Neuronal stem cell (in vitro differentiated cells): ENCODE results near the gene NFKB2.
A peak's percentile ranks its signal among the peaks of the same experiment; 100 is the strongest.

Experiments used
- DNase-seq: peaks from one replicate; pipeline ENCODE4 v3.0.0-alpha.2; 2013; ENCODE audit warnings: low spot score
- H2AFZ ChIP-seq: one replicate; pipeline ENCODE4 v1.6.1; 2013; ENCODE audit warnings: mild to moderate bottlenecking, low read length, inconsistent platforms
- H2AK5ac ChIP-seq: 2 replicates; pipeline ENCODE4 v1.6.1; 2013; ENCODE audit warnings: low read depth, mild to moderate bottlenecking, inconsistent platforms, low read length, moderate library complexity, mixed read lengths
- H2BK120ac ChIP-seq: 2 replicates; pipeline ENCODE4 v1.6.1; 2013; ENCODE audit warnings: low read depth, mild to moderate bottlenecking, inconsistent platforms, low read length, moderate library complexity, mixed read lengths
- H2BK12ac ChIP-seq: one replicate; pipeline ENCODE4 v1.6.1; 2013; ENCODE audit warnings: low read length, inconsistent platforms
- H2BK15ac ChIP-seq: 2 replicates; pipeline ENCODE4 v1.6.1; 2013; ENCODE audit warnings: mild to moderate bottlenecking, low read length, inconsistent platforms, mixed read lengths
- H2BK5ac ChIP-seq: one replicate; pipeline ENCODE4 v1.6.1; 2013; ENCODE audit warnings: inconsistent platforms, mild to moderate bottlenecking, low read length, moderate library complexity
- H3K14ac ChIP-seq: one replicate; pipeline ENCODE4 v1.6.1; 2013; ENCODE audit warnings: low read length, inconsistent platforms
- H3K18ac ChIP-seq: 2 replicates; pipeline ENCODE4 v1.6.1; 2013; ENCODE audit warnings: low read length, inconsistent platforms
- H3K23ac ChIP-seq: 2 replicates; pipeline ENCODE4 v1.6.1; 2013; ENCODE audit warnings: low read depth, mild to moderate bottlenecking, mixed read lengths, low read length, inconsistent platforms; ENCODE audit not compliant: poor library complexity
- H3K27ac ChIP-seq: replicated peaks from 3 replicates; pipeline ENCODE4 v1.5.1; 2013; ENCODE audit warnings: low read length, inconsistent platforms
- H3K27me3 ChIP-seq, 3 experiments: 2 replicates each; pipeline ENCODE4 v1.6.1; 2013; ENCODE audit warnings: low read length in 3 of 3, mild to moderate bottlenecking in 2 of 3, inconsistent platforms in 1 of 3, low read depth in 1 of 3, mixed read lengths in 1 of 3, moderate library complexity in 1 of 3; ENCODE audit not compliant: control insufficient read depth in 3 of 3, insufficient read depth in 3 of 3
- H3K36me3 ChIP-seq, 2 donors: replicated peaks in 1 of 2; 2 replicates each; pipeline ENCODE4 v1.6.1; 2013; ENCODE audit warnings: low read length in 2 of 2; ENCODE audit not compliant: control insufficient read depth in 2 of 2, insufficient read depth in 2 of 2
- H3K4ac ChIP-seq: 2 replicates; pipeline ENCODE4 v1.6.1; 2013; ENCODE audit warnings: inconsistent platforms, mild to moderate bottlenecking, low read length, moderate library complexity
- H3K4me1 ChIP-seq, 2 donors: 1 replicate in 1 of 2; 2 replicates in 1 of 2; pipeline ENCODE4 v1.6.1; 2013; ENCODE audit warnings: low read length in 2 of 2, low read depth in 1 of 2; ENCODE audit not compliant: control insufficient read depth in 2 of 2, insufficient read depth in 1 of 2
- H3K4me2 ChIP-seq: one replicate; pipeline ENCODE4 v1.6.1; 2013; ENCODE audit warnings: mild to moderate bottlenecking, low read length, inconsistent platforms; ENCODE audit not compliant: insufficient read depth, poor library complexity, severe bottlenecking
- H3K4me3 ChIP-seq, 2 donors: 2 replicates each; pipeline ENCODE4 v1.5.1; 2013; ENCODE audit warnings: low read length in 2 of 2, mild to moderate bottlenecking in 2 of 2, inconsistent platforms in 1 of 2, moderate library complexity in 1 of 2
- H3K79me1 ChIP-seq: one replicate; pipeline ENCODE4 v1.6.1; 2013; ENCODE audit warnings: low read depth, mild to moderate bottlenecking, inconsistent platforms, low read length, moderate library complexity
- H3K9ac ChIP-seq: one replicate; pipeline ENCODE4 v1.6.1; 2013; ENCODE audit warnings: mild to moderate bottlenecking, low read depth, low read length, inconsistent platforms; ENCODE audit not compliant: poor library complexity
- H3K9me3 ChIP-seq, 2 donors: replicated peaks in 1 of 2; 2 replicates each; pipeline versions ENCODE3 to v1.6.1; 2013; ENCODE audit warnings: low read length in 2 of 2, mild to moderate bottlenecking in 2 of 2, inconsistent platforms in 1 of 2, low read depth in 1 of 2, mixed read lengths in 1 of 2, moderate library complexity in 1 of 2; ENCODE audit not compliant: control insufficient read depth in 2 of 2, insufficient read depth in 1 of 2
- H4K8ac ChIP-seq: one replicate; pipeline ENCODE4 v1.6.1; 2013; ENCODE audit warnings: low read depth, mild to moderate bottlenecking, inconsistent platforms, low read length, moderate library complexity
- H4K91ac ChIP-seq: one replicate; pipeline ENCODE4 v1.6.1; 2013; ENCODE audit warnings: low read length, low read depth, mild to moderate bottlenecking, inconsistent platforms; ENCODE audit not compliant: poor library complexity
- WGBS, 2 donors: extraction: QIAGEN DNeasy Blood & Tissue Kit; methylation state at CpG; one replicate each; pipeline ENCODE4 v1.1.7; 2013; ENCODE audit warnings: missing lambda C conversion rate in 2 of 2, mixed read lengths in 1 of 2; ENCODE audit not compliant: insufficient read length in 2 of 2, insufficient replicate concordance in 1 of 2; ENCODE audit errors: extremely low coverage in 2 of 2; 5-methylcytosine and 5-hydroxymethylcytosine counted together

The NFKB2 gene

DNA sequence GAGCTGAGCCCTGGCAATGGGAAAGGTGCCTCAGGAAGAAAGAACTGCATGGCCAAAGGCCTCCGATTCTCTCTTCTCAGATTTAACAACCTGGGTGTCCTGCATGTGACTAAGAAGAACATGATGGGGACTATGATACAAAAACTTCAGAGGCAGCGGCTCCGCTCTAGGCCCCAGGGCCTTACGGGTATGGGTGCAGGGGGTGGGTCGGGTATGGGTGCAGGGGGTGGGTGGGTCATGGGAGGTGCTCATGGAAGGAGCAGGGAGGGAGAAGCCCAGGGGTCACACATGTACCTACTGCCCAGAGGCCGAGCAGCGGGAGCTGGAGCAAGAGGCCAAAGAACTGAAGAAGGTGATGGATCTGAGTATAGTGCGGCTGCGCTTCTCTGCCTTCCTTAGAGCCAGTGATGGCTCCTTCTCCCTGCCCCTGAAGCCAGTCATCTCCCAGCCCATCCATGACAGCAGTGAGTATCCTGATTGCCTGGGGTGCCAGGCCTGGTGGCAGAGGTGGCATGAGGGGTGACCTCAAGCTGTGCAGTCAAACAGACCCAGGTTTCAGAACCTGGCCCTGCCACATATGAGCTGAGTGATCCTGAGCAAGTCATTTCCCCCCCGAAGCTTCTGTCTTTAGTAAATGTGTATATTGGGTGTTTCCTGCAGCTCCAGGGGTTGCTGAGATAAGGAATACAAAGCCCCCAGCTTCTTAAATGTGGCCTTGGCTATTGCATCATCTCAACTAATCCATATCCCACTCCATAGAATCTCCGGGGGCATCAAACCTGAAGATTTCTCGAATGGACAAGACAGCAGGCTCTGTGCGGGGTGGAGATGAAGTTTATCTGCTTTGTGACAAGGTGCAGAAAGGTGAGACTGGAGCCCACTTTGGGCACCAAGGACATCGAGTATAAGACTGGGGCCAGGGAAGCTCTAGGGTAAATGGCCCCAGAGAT is 2.0 kb downstream of the NFKB2 start:
- Histone ChIP-seq H3K4me2 (no peak overlapping the region), H2BK12ac (no peak overlapping the region), H4K91ac (no peak overlapping the region), H2BK120ac (no peak overlapping the region), H3K9ac (peak overlapping the region; percentile 13), H3K9me3 (no peaks in the 10 kb centered on the region), H3K4me3 (peak overlapping the region in 1 of 2 donors; percentile 54), H3K23ac (peak overlapping the region; percentile 43), H3K18ac (no peak overlapping the region), H2AK5ac (peak overlapping the region; percentile 51), H3K79me1 (peaks cover 1% of the 10 kb centered on the region), H2BK5ac (no peak overlapping the region), H4K8ac (no peak overlapping the region), H3K4ac (no peak overlapping the region), H3K4me1 (peaks cover 11 to 19% of the 10 kb centered on the region in 2 donors), H3K27ac (no peak overlapping the region), H2BK15ac (peak overlapping the region; percentile 47), H3K36me3 (peaks cover 0 to 45% of the 10 kb centered on the region in 2 donors), H2AFZ (no peak overlapping the region), H3K27me3 (peaks cover 0 to 21% (median 7%) of the 10 kb centered on the region in 3 experiments), H3K14ac (no peak overlapping the region)
- no CpG with 5 or more reads among the region's 14 CpGs for WGBS, 2 donors
- DNase-seq: no peak

DNA sequence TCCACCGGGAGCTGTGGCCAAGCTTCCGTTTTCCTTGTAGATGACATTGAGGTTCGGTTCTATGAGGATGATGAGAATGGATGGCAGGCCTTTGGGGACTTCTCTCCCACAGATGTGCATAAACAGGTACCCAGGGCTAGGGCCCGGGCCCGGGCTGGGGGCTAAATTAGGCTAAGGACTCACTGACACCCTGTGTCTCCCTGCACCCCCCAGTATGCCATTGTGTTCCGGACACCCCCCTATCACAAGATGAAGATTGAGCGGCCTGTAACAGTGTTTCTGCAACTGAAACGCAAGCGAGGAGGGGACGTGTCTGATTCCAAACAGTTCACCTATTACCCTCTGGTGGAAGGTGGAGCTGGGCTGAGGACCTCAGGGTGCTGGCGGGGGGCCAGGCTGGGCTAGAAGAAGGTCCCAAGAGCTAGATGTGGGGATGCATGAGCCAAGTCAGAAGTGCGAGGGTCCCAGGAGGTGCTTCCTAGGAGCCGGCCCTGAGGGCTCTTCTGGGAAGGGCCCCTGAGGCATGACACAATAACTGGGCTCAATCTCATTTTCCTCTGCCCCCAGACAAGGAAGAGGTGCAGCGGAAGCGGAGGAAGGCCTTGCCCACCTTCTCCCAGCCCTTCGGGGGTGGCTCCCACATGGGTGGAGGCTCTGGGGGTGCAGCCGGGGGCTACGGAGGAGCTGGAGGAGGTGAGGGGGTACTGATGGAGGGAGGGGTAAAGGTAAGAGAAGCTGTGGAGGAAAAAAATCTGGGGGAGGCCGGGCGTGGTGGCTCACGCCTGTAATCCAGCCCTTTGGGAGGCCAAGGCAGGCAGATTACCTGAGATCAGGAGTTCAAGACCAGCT is 2.9 kb downstream of the NFKB2 start:
- H2AK5ac ChIP-seq: peak overlapping the region; percentile 81
- no CpG with 5 or more reads among the region's 21 CpGs for WGBS, 2 donors
- peaks cover 11 to 19% of the 10 kb centered on the region in 2 donors for H3K4me1 ChIP-seq
- no peak for DNase-seq
- H3K18ac ChIP-seq: no peak overlapping the region
- peaks cover 0 to 51% of the 10 kb centered on the region in 2 donors for H3K36me3 ChIP-seq
- H3K79me1 ChIP-seq: peaks cover 1% of the 10 kb centered on the region
- no peak overlapping the region for H3K4ac ChIP-seq
- no peak overlapping the region for H4K8ac ChIP-seq
- H3K27me3 ChIP-seq: peaks cover 0 to 14% (median 0%) of the 10 kb centered on the region in 3 experiments
- peak overlapping the region; percentile 40 for H4K91ac ChIP-seq
- H2BK12ac ChIP-seq: no peak overlapping the region
- H3K9ac ChIP-seq: peak overlapping the region; percentile 15
- H3K14ac ChIP-seq: no peak overlapping the region
- no peaks in the 10 kb centered on the region for H3K9me3 ChIP-seq
- peak overlapping the region; percentile 62 for H2BK15ac ChIP-seq
- peak overlapping the region; percentile 10 for H3K23ac ChIP-seq
- no peak overlapping the region for H3K4me3 ChIP-seq
- H2BK5ac ChIP-seq: peak overlapping the region; percentile 40
- H3K4me2 ChIP-seq: no peak overlapping the region
- H2AFZ ChIP-seq: no peak overlapping the region
- no peak overlapping the region for H2BK120ac ChIP-seq
- no peak overlapping the region for H3K27ac ChIP-seq

DNA sequence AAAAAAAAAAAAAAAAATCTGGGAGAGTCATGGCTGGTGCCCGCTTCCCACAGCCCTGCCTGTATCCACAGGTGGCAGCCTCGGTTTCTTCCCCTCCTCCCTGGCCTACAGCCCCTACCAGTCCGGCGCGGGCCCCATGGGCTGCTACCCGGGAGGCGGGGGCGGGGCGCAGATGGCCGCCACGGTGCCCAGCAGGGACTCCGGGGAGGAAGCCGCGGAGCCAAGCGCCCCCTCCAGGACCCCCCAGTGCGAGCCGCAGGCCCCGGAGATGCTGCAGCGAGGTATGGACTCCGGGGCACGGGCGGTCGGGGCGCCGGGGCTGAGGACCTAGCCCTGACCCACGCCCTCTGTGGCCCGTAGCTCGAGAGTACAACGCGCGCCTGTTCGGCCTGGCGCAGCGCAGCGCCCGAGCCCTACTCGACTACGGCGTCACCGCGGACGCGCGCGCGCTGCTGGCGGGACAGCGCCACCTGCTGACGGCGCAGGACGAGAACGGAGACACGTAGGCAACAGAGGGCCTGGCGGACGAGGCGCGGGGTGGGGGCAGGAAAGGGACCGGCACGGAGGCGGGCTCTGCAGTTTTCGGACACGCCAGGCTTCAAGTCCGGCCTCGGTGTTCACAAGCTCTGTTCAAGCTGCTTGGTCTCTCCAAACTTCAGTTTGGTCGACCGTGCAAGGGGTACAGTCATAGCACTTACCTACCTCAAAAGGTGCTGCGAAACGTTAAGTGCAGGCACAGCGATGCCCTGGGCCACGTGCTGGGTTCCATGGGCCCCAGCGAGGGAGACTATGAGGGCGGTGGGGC is 3.9 kb downstream of the NFKB2 start:
- DNase-seq: peak; percentile 86
- peaks cover 0 to 9% (median 0%) of the 10 kb centered on the region in 3 experiments for H3K27me3 ChIP-seq
- peak overlapping the region; percentile 60 for H3K14ac ChIP-seq
- peak overlapping the region; percentile 77 for H4K8ac ChIP-seq
- peak overlapping the region; percentile 68 for H3K4me2 ChIP-seq
- peaks cover 1% of the 10 kb centered on the region for H3K79me1 ChIP-seq
- peak overlapping the region; percentile 55 for H2BK5ac ChIP-seq
- H3K9me3 ChIP-seq: no peaks in the 10 kb centered on the region
- no peak overlapping the region for H3K4ac ChIP-seq
- H2AFZ ChIP-seq: peak overlapping the region; percentile 93
- peak overlapping the region; percentile 88 for H2BK120ac ChIP-seq
- peak overlapping the region; percentile 62 for H3K23ac ChIP-seq
- peak overlapping the region; percentile 59 for H2AK5ac ChIP-seq
- H3K36me3 ChIP-seq: peaks cover 0 to 57% of the 10 kb centered on the region in 2 donors
- no peak overlapping the region for H3K27ac ChIP-seq
- H3K9ac ChIP-seq: peak overlapping the region; percentile 80
- H3K4me3 ChIP-seq: peak overlapping the region; percentile 40 to 78
- H3K4me1 ChIP-seq: peaks cover 9 to 17% of the 10 kb centered on the region in 2 donors
- H2BK15ac ChIP-seq: no peak overlapping the region
- WGBS, 2 donors: no CpG with 5 or more reads among the region's 72 CpGs
- peak overlapping the region; percentile 43 for H2BK12ac ChIP-seq
- peak overlapping the region; percentile 91 for H3K18ac ChIP-seq
- no peak overlapping the region for H4K91ac ChIP-seq
